ENCODE results near the gene HOXB9.

DNA sequence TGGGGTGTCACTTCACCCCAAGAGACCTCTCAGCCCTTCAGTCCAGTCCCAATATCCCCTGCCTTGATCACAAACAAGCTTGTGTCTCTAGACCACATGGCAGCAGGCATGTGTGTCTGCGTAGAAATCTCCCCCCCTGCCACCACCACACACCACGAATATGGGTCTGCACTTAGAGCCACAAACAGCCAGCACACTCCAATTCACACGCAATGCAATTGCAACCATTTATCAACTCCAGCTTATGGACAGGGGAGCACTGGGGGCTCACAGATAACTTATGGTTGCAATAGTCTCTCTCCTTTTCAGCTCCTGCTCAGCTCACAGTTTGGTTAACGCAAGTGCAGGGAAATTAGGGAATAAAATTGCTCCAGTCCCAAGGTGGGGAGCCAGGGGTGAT is 2.6 kb downstream of the HOXB9 start:
- TF ChIP-seq, protein P1, sequence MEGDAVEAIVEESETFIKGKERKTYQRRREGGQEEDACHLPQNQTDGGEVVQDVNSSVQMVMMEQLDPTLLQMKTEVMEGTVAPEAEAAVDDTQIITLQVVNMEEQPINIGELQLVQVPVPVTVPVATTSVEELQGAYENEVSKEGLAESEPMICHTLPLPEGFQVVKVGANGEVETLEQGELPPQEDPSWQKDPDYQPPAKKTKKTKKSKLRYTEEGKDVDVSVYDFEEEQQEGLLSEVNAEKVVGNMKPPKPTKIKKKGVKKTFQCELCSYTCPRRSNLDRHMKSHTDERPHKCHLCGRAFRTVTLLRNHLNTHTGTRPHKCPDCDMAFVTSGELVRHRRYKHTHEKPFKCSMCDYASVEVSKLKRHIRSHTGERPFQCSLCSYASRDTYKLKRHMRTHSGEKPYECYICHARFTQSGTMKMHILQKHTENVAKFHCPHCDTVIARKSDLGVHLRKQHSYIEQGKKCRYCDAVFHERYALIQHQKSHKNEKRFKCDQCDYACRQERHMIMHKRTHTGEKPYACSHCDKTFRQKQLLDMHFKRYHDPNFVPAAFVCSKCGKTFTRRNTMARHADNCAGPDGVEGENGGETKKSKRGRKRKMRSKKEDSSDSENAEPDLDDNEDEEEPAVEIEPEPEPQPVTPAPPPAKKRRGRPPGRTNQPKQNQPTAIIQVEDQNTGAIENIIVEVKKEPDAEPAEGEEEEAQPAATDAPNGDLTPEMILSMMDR (IDR thresholded peaks at IDR 0.05; ENCODE audit: low read length), result no peak
- no peak for TF ChIP-seq EZH2 (optimal IDR thresholded peaks at IDR 0.05; ENCODE audit: low read depth, low read length)

All from MM.1S (cell line).